Measurements from ENCODE around the gene STAT5B.
"Not testable (repeated sequence)": the region's sequence is repeated elsewhere in the genome, so short reads cannot be mapped to it uniquely, and the experiment has no call there.

The STAT5B gene

DNA sequence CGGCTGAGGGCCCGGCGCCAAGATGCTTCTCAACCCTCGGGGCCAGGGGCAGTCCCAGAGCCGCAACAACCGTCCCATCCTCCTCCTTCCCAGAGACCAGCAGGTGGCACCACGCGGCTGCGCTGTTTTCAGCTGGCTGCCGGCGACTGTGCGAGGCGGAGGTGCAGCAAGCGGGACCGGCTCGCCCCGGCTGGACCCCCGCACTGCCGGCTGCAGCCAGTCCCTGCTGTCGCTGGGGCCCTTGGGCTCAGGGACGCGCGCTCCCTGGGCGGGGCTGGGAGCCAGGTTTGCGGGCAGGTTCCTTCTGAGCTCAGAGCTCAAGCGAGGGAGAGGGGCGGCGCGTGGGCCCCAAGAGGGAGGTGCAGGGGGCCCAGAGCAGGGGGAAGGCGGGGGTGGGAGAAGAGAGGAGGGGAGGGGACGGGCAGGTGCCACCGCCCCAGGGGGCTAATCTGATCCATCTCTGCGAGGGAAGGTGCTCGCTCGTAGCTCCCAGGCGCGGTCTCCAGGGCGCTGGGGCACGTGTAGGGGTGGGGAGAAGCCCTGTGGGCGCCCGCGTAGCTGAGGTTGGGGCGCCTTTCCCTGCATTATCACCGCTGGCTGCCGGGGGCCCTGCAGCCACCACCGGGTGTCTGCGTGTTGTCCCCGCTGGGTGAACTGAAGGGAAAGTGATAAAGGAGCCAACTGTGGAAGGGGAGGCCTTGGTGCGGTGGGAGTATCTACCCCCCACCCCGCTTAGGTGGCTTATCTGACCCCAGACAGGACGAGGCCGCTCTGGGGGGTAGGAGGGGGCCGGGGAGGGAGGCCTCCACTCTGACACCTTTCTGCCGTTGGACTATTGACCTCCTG, 36.3 kb upstream of the STAT5B start:
- TF ChIP-seq TAF1 (IDR thresholded peaks at IDR 0.05; ENCODE audit: borderline replicate concordance, low read depth, low read length) (no peak), POLR2AphosphoS5 (IDR thresholded peaks at IDR 0.05; ENCODE audit: low read depth, low read length) (no peak; the same call in 1 of the 2 replicates), POLR2A (IDR thresholded peaks at IDR 0.05; ENCODE audit: low read depth, low read length) (no peak; the same call in 1 of the 2 replicates)
- DNase-seq (ENCODE audit: insufficient read length) (peak; percentile 75), FAIRE-seq (peak; percentile 85)

DNA sequence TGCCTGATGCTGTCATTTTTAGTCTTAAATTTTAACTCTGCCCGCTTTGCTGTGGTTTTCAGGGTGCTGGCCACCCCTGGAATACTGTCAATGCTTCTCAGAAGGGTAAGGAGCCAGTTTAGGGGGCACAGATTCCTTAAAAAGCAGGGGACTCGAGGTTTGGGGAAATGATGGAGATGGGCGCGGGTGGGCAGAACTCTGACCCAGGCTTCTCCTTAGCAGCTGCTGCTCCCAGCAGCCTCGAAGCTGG, 35.8 kb upstream of the STAT5B start:
- FAIRE-seq: no peak
- TF ChIP-seq TAF1 (IDR thresholded peaks at IDR 0.05; ENCODE audit: borderline replicate concordance, low read depth, low read length) (no peak), POLR2A (IDR thresholded peaks at IDR 0.05; ENCODE audit: low read depth, low read length) (no peak), POLR2AphosphoS5 (IDR thresholded peaks at IDR 0.05; ENCODE audit: low read depth, low read length) (no peak)

GRCh38 chr17:42311240-42312034, 35.2 kb upstream of the STAT5B start:
- FAIRE-seq (no peak), DNase-seq (ENCODE audit: insufficient read length) (no peak)
- no peak for TF ChIP-seq TAF1 (IDR thresholded peaks at IDR 0.05; ENCODE audit: borderline replicate concordance, low read depth, low read length)
- TF ChIP-seq POLR2A (IDR thresholded peaks at IDR 0.05; ENCODE audit: low read depth, low read length): no peak; the same call in 1 of the 2 replicates
- no peak for TF ChIP-seq POLR2AphosphoS5 (IDR thresholded peaks at IDR 0.05; ENCODE audit: low read depth, low read length)

More for the DNA sequence above, 35.8 kb upstream of the STAT5B start:
- DNase-seq (ENCODE audit: insufficient read length): no peak

DNA sequence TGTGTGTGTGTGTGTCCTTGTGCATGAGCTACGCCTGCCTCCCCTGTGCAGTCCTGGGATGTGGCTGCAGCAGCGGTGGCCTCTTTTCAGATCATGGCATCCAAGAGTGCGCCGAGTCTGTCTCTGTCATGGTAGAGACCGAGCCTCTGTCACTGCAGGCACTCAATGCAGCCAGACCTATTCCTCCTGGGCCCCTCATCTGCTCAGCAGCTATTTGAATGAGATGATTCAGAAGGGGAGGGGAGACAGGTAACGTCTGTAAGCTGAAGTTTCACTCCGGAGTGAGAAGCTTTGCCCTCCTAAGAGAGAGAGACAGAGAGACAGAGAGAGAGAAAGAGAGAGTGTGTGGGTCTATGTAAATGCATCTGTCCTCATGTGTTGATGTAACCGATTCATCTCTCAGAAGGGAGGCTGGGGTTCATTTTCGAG, 34.6 kb upstream of the STAT5B start:
- DNase-seq (ENCODE audit: insufficient read length) (no peak), FAIRE-seq (no peak)
- TF ChIP-seq POLR2A (IDR thresholded peaks at IDR 0.05; ENCODE audit: low read depth, low read length) (no peak), POLR2AphosphoS5 (IDR thresholded peaks at IDR 0.05; ENCODE audit: low read depth, low read length) (no peak), TAF1 (IDR thresholded peaks at IDR 0.05; ENCODE audit: borderline replicate concordance, low read depth, low read length) (no peak)

GRCh38 chr17:42309986-42310786, 34.0 kb upstream of the STAT5B start:
- TF ChIP-seq POLR2A (IDR thresholded peaks at IDR 0.05; ENCODE audit: low read depth, low read length): no peak
- no peak for TF ChIP-seq TAF1 (IDR thresholded peaks at IDR 0.05; ENCODE audit: borderline replicate concordance, low read depth, low read length)
- TF ChIP-seq POLR2AphosphoS5 (IDR thresholded peaks at IDR 0.05; ENCODE audit: low read depth, low read length): no peak; the same call in 1 of the 2 replicates
- no peak for DNase-seq (ENCODE audit: insufficient read length)
- FAIRE-seq: no peak

GRCh38 chr17:42309142-42309541, 33.0 kb upstream of the STAT5B start:
- no peak for DNase-seq (ENCODE audit: insufficient read length)
- no peak for TF ChIP-seq POLR2A (IDR thresholded peaks at IDR 0.05; ENCODE audit: low read depth, low read length)
- no peak for TF ChIP-seq POLR2AphosphoS5 (IDR thresholded peaks at IDR 0.05; ENCODE audit: low read depth, low read length)
- no peak for TF ChIP-seq TAF1 (IDR thresholded peaks at IDR 0.05; ENCODE audit: borderline replicate concordance, low read depth, low read length)
- no peak for FAIRE-seq

DNA sequence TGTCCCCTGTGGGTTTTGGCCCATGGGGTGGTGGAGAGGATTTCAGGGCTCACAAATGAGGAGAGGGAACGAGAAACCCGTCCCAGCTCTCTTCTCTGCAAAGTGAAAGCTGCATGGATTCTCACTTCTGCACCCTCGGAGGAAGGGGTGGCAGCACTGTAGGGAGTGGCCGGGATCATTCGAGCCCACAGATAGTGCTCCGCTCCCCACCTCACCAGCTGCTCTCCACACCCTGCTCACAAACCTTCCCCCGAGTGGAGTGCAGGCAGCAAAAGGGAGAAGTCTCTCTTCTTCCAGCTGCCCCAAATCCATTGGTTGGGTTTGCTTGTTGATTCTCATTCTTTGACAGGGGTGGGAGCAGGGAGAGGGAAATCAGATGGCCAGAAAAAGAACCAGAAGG, 32.3 kb upstream of the STAT5B start:
- no peak for DNase-seq (ENCODE audit: insufficient read length)
- no peak for FAIRE-seq

DNA sequence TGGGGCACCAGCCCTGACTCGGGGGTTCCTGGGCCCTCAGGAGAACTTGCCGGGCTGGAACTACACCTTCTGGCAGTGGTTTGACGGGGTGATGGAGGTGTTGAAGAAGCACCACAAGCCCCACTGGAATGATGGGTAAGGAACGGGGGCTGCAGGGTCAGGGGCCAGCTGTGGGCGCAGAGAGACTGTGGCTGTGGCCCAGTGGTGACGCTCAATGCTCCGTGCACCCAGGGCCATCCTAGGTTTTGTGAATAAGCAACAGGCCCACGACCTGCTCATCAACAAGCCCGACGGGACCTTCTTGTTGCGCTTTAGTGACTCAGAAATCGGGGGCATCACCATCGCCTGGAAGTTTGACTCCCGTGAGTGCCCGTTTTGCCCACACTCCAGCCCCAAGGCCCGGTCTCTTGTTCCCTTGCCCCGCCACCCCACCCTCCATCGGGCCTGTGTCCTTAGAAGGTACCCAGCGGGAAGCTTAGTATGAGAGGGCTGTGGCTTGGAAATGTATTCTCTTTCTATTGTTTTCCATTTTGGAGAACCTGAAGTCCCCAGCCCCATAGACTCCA, 31.3 kb upstream of the STAT5B start:
- DNase-seq (ENCODE audit: insufficient read length): no peak
- FAIRE-seq: no peak
- no peak for TF ChIP-seq TAF1 (IDR thresholded peaks at IDR 0.05; ENCODE audit: borderline replicate concordance, low read depth, low read length)
- TF ChIP-seq POLR2A (IDR thresholded peaks at IDR 0.05; ENCODE audit: low read depth, low read length): 0 out of 2 replicates have a peak, but pooled peaks have one; percentile 31

More for the DNA sequence above, 32.3 kb upstream of the STAT5B start:
- TF ChIP-seq POLR2AphosphoS5 (IDR thresholded peaks at IDR 0.05; ENCODE audit: low read depth, low read length): no peak
- TF ChIP-seq POLR2A (IDR thresholded peaks at IDR 0.05; ENCODE audit: low read depth, low read length): no peak
- no peak for TF ChIP-seq TAF1 (IDR thresholded peaks at IDR 0.05; ENCODE audit: borderline replicate concordance, low read depth, low read length)

GRCh38 chr17:42306385-42306667, 30.1 kb upstream of the STAT5B start:
- FAIRE-seq (no peak), DNase-seq (ENCODE audit: insufficient read length) (no peak)
- TF ChIP-seq POLR2AphosphoS5 (IDR thresholded peaks at IDR 0.05; ENCODE audit: low read depth, low read length): no peak
- TF ChIP-seq POLR2A (IDR thresholded peaks at IDR 0.05; ENCODE audit: low read depth, low read length): no peak

GRCh38 chr17:42305543-42306384, 29.6 kb upstream of the STAT5B start:
- DNase-seq (ENCODE audit: insufficient read length) (no peak), FAIRE-seq (no peak)
- TF ChIP-seq POLR2A (IDR thresholded peaks at IDR 0.05; ENCODE audit: low read depth, low read length) (no peak), TAF1 (IDR thresholded peaks at IDR 0.05; ENCODE audit: borderline replicate concordance, low read depth, low read length) (no peak), POLR2AphosphoS5 (IDR thresholded peaks at IDR 0.05; ENCODE audit: low read depth, low read length) (no peak)

- DNase-seq (ENCODE audit: insufficient read length); FAIRE-seq: not testable (repeated sequence)
These were observed 28.8 kb upstream of the STAT5B start for GRCh38 chr17:42305031-42305330.

Measured in GM12892 (cell line).